Measurements from ENCODE around the gene ABCB7. TPM values are rescaled to one million over a fixed set of nuclear protein-coding genes. Genes with fewer than 3 reads are reported as not detected.
"Not testable (repeated sequence)": the region's sequence is repeated elsewhere in the genome, so short reads cannot be mapped to it uniquely, and the experiment has no call there.

Gene ABCB7
- 10 to 100 TPM; 21.6 to 23.0 TPM for total RNA-seq

DNA sequence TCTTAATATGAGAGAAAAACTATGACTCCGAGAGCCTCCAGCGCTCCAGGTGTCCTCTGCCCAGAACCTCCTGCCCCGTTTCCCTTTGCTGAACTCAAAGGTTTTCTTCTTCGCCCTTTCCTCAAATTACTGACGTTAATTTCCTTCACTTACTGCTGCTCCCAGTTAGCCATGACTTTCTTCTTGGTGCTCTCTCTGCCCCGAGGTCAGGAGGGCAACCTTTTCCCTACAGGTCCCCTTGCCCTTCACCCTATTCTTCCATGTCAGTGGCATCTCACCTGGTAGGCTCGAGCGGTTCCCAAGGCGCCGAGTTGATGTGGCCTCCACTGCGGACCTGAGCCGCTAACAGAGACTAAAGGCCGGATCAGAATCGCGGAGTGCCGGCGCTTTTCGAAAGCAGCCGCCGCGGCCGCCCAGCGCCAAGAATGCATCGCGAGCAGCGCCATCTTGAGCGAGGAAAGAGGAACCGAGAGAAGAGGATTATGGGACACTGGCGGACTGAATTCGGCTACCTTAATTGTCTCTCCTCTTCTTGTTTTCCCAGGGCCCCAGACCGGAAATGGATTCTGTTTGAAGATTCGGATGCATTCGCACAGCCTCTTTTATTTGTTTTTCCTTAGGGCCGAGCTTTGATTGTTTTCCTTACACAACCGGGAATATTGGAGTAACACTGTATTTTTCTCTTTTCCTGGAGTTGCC, at the start of gene ABCB7:
Gene ABCB7 (minus strand): TSS at position 457 of the 699 bp plus-strand sequence. CDS start 11 bp downstream, at position 446.
- Mint-ChIP-seq H3K27me3 (ENCODE audit: low read depth) (no peaks in the 10 kb centered on the region), H3K4me3 (peak within 1 kb of the TSS; percentile 98), H3K9me3 (ENCODE audit: insufficient read depth) (no peaks in the 10 kb centered on the region), H3K27ac (peak within 1 kb of the TSS; percentile 96), H3K4me1 (ENCODE audit: low read depth) (peaks cover 20% of the 10 kb centered on the region), H3K36me3 (ENCODE audit: low read depth) (peaks cover 5% of the 10 kb centered on the region)
- peak; percentile 95 for ATAC-seq
- CTCF ChIA-PET = no interaction called here
- POLR2A ChIA-PET = interaction anchor here (1.0 kb wide), 1 partner anchor 541 kb away, joined by 4 read pairs; the partner anchor contains the start of gene RLIM
- DNase-seq = peak; percentile 67

DNA sequence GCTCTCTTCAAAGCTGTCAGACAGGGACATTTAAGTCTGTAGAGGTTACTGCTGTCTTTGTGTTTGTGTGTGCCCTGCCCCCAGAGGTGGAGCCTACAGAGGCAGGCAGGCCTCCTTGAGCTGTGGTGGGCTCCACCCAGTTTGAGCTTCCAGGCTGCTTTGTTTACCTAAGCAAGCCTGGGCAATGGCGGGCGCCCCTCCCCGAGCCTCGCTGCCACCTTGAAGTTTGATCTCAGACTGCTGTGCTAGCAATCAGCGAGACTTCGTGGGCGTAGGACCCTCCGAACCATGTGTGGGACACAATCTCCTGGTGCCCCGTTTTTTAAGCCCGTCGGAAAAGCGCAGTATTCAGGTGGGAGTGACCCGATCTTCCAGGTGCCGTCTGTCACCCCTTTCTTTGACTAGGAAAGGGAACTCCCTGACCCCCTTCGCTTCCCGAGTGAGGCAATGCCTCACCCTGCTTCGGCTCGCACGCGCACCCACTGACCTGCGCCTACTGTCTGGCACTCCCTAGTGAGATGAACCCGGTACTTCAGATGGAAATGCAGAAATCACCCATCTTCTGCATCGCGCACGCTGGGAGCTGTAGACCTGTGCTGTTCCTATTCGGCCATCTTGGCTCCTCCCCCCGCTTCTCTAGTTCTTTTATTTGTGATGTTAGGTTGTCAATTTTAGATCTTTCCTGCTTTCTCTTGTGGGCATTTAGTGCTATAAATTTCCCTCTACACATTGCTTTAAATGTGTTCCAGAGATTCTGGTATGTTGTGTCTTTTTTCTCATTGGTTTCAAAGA, 32.5 kb upstream of the ABCB7 start:
- H3K4me3 Mint-ChIP-seq; H3K4me1 Mint-ChIP-seq (ENCODE audit: low read depth); CTCF ChIA-PET; ATAC-seq; H3K9me3 Mint-ChIP-seq (ENCODE audit: insufficient read depth); H3K27ac Mint-ChIP-seq; POLR2A ChIA-PET; H3K36me3 Mint-ChIP-seq (ENCODE audit: low read depth); H3K27me3 Mint-ChIP-seq (ENCODE audit: low read depth); DNase-seq: not testable (repeated sequence)

DNA sequence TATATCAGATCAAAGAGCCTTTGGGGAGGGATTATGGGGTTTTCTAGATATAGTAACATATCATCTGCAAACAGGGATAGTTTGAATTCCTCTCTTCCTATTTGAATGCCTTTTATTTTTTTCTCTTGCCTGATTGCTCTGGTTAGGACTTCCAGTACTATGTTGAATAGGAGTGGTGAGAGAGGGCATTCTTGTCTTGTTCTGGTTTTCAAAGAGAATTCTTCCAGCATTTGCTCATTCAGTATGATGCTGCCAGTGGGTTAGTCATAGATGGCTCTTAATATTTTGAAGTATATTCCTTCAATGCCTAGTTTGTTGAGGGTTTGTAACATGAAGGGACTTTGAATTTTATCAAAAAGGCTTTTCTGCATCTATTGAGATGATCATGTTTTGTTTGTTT, 25.6 kb upstream of the ABCB7 start:
- no peak for DNase-seq
- Mint-ChIP-seq H3K27me3 (ENCODE audit: low read depth) (no peaks in the 10 kb centered on the region), H3K4me1 (ENCODE audit: low read depth) (no peaks in the 10 kb centered on the region), H3K9me3 (ENCODE audit: insufficient read depth) (no peaks in the 10 kb centered on the region), H3K4me3 (no peak overlapping the region), H3K27ac (no peak overlapping the region), H3K36me3 (ENCODE audit: low read depth) (no peaks in the 10 kb centered on the region)
- no peak for ATAC-seq
- ChIA-PET POLR2A (no interaction called here), CTCF (no interaction called here)

DNA sequence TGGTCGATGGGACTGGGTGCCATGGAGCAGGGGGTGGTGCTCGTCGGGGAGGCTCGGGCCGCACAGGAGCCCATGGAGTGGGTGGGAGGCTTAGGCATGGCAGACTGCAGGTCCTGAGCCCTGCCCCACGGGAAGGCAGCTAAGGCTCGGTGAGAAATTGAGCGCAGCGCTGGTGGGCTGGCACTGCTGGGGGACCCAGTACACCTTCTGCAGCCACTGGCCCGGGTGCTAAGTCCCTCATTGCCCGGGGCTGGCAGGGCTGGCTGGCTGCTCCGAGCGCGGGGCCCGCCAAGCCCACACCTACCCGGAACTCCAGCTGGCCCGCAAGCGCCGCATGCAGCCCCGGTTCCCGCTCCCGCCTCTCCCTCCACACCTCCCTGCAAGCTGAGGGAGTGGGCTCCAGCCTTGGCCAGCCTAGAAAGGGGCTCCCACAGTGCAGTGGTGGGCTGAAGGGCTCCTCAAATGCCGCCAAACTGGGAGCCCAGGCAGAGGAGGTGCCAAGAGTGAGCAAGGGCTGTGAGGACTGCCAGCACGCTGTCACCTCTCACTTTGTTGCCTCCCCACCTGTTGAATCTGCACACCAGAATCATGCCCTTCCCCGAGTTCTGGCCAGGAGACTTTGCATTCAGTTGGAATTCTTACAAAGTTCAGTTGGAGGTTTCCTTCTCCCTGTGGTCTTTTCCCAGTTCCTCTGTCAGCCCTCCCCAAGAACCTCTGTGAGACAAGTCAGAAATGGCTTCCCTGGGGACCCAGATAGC, 23.6 kb upstream of the ABCB7 start:
- ATAC-seq; POLR2A ChIA-PET; H3K27ac Mint-ChIP-seq; H3K4me1 Mint-ChIP-seq (ENCODE audit: low read depth); CTCF ChIA-PET; H3K4me3 Mint-ChIP-seq; H3K9me3 Mint-ChIP-seq (ENCODE audit: insufficient read depth); H3K27me3 Mint-ChIP-seq (ENCODE audit: low read depth); H3K36me3 Mint-ChIP-seq (ENCODE audit: low read depth); DNase-seq: not testable (repeated sequence)

DNA sequence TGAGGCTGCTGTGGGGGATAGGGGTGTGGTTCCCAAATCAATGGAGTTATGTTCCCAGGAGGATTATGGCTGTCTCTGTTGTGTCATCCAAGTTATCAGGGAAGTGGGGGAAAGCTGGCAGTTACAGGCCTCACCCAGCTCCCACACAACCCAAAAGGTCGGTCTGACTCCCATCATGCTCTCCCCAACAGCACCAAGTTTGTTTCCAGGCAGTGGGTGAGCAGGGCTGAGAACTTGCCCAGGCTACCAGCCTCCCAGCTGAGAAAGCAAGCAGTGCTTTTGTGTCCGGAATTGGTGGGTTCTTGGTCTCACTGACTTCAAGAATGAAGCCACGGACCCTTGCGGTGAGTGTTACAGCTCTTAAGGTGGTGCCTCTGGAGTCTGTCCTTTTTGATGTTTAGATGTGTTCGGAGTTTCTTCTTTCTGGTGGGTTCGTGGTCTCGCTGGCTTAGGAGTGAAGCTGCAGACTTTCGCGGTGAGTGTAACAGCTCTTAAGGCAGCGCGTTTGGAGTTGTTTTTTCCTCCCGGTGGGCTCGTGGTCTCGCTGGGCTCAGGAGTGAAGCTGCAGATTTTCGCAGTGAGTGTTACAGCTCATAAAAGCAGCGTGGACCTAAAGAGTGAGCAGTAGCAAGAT, 16.3 kb upstream of the ABCB7 start:
- H3K27me3 Mint-ChIP-seq (ENCODE audit: low read depth); H3K36me3 Mint-ChIP-seq (ENCODE audit: low read depth); POLR2A ChIA-PET; ATAC-seq; H3K4me1 Mint-ChIP-seq (ENCODE audit: low read depth); H3K9me3 Mint-ChIP-seq (ENCODE audit: insufficient read depth); DNase-seq: not testable (repeated sequence)
- Mint-ChIP-seq H3K4me3 (peak overlapping the region; percentile 54), H3K27ac (peak overlapping the region; percentile 73)
- CTCF ChIA-PET = interaction anchor here (0.7 kb wide), 1 partner anchor 407 kb away, joined by 3 read pairs; no protein-coding TSS in a partner anchor

DNA sequence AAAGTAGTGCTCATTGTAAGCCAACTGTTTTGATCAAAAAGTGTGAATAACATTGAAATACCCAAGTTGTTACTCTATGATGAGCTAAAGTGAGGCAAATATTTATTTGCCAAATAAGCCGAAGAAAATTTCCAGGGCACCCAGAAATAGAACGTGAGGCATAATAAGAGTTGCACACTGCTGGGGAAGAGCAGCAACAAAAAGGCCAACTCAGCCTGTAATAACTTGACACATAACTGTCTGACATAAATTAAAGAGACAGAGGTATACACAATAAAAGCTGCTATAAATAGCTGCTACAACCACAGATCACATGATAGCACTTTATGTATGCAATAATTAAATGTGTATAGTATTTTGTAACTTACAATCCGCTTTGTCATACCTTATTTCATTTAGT, 2.0 kb upstream of the ABCB7 start:
- Mint-ChIP-seq H3K36me3 (ENCODE audit: low read depth) (peaks cover 2% of the 10 kb centered on the region), H3K27ac (no peak overlapping the region), H3K9me3 (ENCODE audit: insufficient read depth) (no peaks in the 10 kb centered on the region), H3K4me3 (no peak overlapping the region), H3K4me1 (ENCODE audit: low read depth) (peaks cover 20% of the 10 kb centered on the region), H3K27me3 (ENCODE audit: low read depth) (no peaks in the 10 kb centered on the region)
- ChIA-PET CTCF (no interaction called here), POLR2A (interaction anchor here (0.6 kb wide), 1 partner anchor 9 kb away, joined by 3 read pairs; no protein-coding TSS in a partner anchor)
- ATAC-seq = no peak
- no peak for DNase-seq

DNA sequence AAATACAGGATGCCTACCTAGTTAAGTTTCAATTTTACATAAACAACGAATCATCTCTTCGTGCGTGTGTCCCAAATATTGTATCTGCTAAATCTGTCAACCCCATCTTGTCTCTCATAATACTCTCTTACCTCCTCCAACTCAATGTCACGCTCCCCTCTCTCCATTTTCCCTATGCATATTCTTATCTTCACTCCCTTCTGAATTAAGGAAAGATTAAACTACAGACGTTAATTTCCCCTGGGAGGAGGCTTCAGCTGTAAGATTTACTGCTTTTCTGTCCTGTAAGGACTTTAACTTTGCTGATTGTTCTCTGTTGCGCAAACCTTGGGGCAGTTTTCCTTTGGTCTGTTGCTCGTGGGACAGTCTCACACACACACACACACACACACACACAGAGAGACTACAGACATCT, 455 bp upstream of the ABCB7 start:
- H3K9me3 Mint-ChIP-seq (ENCODE audit: insufficient read depth) = no peaks in the 10 kb centered on the region

DNA sequence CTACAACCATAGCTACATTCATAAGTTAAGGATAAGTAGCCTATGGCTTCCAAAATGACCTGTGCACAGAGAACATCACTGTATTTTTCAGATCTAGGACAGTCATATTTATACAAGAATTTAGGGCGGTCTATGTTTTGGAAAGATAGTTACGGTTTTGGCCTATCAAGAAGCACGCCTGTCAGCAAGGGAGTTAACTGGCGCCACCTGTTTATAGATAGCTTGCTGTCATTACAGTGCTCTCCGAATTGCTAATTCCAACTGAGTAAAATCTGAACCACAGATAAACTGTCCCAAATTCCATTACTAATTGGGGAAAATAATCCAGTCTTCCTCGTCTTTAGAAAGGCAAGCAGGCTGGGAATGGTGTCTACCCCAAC, 646 bp downstream of the ABCB7 start:
- ATAC-seq = peak; percentile 55
- CTCF ChIA-PET = no interaction called here

More for the DNA sequence above, 455 bp upstream of the ABCB7 start:
- peaks cover 2% of the 10 kb centered on the region for H3K36me3 Mint-ChIP-seq (ENCODE audit: low read depth)
- CTCF ChIA-PET = no interaction called here
- no peaks in the 10 kb centered on the region for H3K27me3 Mint-ChIP-seq (ENCODE audit: low read depth)
- H3K4me1 Mint-ChIP-seq (ENCODE audit: low read depth) = peaks cover 20% of the 10 kb centered on the region
- POLR2A ChIA-PET = interaction anchor here (0.7 kb wide), 1 partner anchor 1028 kb away, joined by 3 read pairs; no protein-coding TSS in a partner anchor
- DNase-seq = peak; percentile 20
- H3K4me3 Mint-ChIP-seq = peak overlapping the region; percentile 98
- peak overlapping the region; percentile 96 for H3K27ac Mint-ChIP-seq
- ATAC-seq = no peak

DNA sequence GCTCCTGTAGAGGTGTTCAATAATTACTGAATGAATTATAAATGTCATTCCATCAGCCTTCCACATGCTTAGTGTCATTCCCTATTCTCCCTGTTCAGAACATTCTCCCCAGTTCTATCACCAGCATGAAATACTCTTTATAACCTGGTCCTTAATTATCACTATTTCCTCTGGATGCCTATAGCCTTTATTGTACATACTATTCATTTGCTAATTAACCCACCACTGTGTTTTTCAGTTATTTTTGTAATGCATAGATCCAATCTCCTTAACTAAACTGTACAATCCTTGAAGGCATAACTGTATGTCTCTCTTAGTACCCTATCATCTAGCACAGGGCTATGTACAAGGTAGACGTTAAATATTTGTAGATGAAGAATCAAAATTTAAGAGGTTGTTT, 1.2 kb downstream of the ABCB7 start:
- H3K9me3 Mint-ChIP-seq (ENCODE audit: insufficient read depth) = no peaks in the 10 kb centered on the region
- no peaks in the 10 kb centered on the region for H3K27me3 Mint-ChIP-seq (ENCODE audit: low read depth)
- POLR2A ChIA-PET = interaction anchor here (0.6 to 1.0 kb wide), 2 partner anchors 38 to 540 kb away, joined by 3 to 4 read pairs; partner anchors contain the start of gene RLIM
- peaks cover 5% of the 10 kb centered on the region for H3K36me3 Mint-ChIP-seq (ENCODE audit: low read depth)
- H3K27ac Mint-ChIP-seq = no peak overlapping the region
- ATAC-seq = no peak
- CTCF ChIA-PET = no interaction called here
- H3K4me3 Mint-ChIP-seq = peak overlapping the region; percentile 98
- H3K4me1 Mint-ChIP-seq (ENCODE audit: low read depth) = peaks cover 20% of the 10 kb centered on the region
- DNase-seq = no peak

More for the DNA sequence above, 646 bp downstream of the ABCB7 start:
- POLR2A ChIA-PET = interaction anchor here (1.0 kb wide), 1 partner anchor 541 kb away, joined by 4 read pairs; the partner anchor contains the start of gene RLIM
- DNase-seq = no peak
- Mint-ChIP-seq H3K4me1 (ENCODE audit: low read depth) (peaks cover 20% of the 10 kb centered on the region), H3K9me3 (ENCODE audit: insufficient read depth) (no peaks in the 10 kb centered on the region), H3K4me3 (peak overlapping the region; percentile 98), H3K36me3 (ENCODE audit: low read depth) (peaks cover 5% of the 10 kb centered on the region), H3K27ac (peak overlapping the region; percentile 96), H3K27me3 (ENCODE audit: low read depth) (no peaks in the 10 kb centered on the region)

DNA sequence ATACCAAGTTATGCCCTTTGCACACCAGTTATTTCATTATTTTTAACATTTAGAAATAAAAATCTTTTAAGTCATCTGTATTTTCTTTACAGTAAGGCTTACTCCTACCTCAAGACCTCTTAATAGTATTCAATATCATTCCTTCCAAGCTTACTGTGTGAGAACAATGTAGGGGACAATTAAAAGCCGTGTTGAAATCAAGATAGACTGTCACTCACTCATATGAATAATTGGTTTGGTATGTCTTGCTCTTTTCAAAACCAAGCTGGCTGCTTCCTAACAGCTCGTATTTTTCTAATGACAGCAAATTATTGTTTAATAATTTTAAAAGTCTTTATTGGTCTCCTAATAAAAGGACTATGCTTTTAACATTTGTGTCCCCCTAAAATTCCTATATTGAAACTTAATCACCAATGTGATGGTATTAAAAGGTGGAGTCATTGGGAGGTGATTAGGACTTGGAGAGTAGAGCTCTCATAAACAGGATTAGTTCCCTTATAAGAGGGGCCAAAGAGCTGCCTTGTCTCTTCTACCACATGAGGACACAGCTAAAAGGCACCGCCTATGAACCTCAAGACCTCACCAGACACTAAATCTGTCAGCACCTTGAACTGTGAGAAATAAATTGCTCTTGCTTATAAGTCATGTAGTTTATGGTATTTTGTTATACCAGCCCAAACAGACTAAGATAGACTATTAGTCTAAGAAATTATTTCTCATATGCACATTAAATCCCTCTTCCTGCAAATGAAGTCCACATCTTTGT, 4.1 kb downstream of the ABCB7 start:
- Mint-ChIP-seq H3K36me3 (ENCODE audit: low read depth) (peaks cover 12% of the 10 kb centered on the region), H3K27ac (no peak overlapping the region), H3K27me3 (ENCODE audit: low read depth) (no peaks in the 10 kb centered on the region), H3K9me3 (ENCODE audit: insufficient read depth) (no peaks in the 10 kb centered on the region), H3K4me3 (no peak overlapping the region), H3K4me1 (ENCODE audit: low read depth) (peaks cover 17% of the 10 kb centered on the region)
- ATAC-seq = no peak
- ChIA-PET CTCF (no interaction called here), POLR2A (no interaction called here)
- DNase-seq = no peak

DNA sequence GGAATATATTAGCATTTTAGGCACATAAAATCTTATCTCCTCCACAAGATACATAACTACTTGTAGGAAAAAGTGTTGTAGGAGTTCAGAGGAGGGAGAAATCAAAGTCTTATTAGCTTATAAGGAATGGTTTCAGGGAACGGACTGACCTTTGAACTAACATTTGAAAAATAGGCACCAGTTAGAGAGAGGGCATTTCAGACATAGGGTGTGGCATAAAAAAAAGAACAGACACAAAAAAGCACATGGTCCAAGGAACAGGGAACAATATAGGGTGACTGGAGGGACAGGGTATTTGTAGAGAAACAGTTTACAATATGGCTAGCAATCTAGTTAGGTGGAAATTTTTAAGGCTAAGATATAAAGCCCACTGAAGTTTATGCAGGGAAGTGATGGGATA, 6.4 kb downstream of the ABCB7 start:
- ChIA-PET CTCF (no interaction called here), POLR2A (interaction anchor here (0.6 kb wide), 1 partner anchor 9 kb away, joined by 3 read pairs; no protein-coding TSS in a partner anchor)
- DNase-seq = no peak
- no peaks in the 10 kb centered on the region for H3K9me3 Mint-ChIP-seq (ENCODE audit: insufficient read depth)
- ATAC-seq = no peak
- peaks cover 15% of the 10 kb centered on the region for H3K36me3 Mint-ChIP-seq (ENCODE audit: low read depth)
- no peak overlapping the region for H3K4me3 Mint-ChIP-seq
- H3K4me1 Mint-ChIP-seq (ENCODE audit: low read depth) = peaks cover 13% of the 10 kb centered on the region
- H3K27ac Mint-ChIP-seq = no peak overlapping the region
- H3K27me3 Mint-ChIP-seq (ENCODE audit: low read depth) = no peaks in the 10 kb centered on the region
